Glomerular endothelial cell (primary cell): Measurements from ENCODE around the gene LAIR2. TPM values are rescaled to one million over a fixed set of nuclear protein-coding genes. Genes with fewer than 3 reads are reported as not detected.
"Not testable (repeated sequence)": the region's sequence is repeated elsewhere in the genome, so short reads cannot be mapped to it uniquely, and the experiment has no call there.

ENCODE experiments used
- DNase-seq: peaks from one replicate; pipeline ENCODE4 v3.0.0-alpha.2; 2011; ENCODE audit warnings: low read depth, low spot score; ENCODE audit errors: extremely low read depth
- total RNA-seq: library from RNA; depleted of rRNA; stranded (reverse); fragments of >200 nt; gene quantifications from 2 replicates; pipeline ENCODE4 v1.2.3, GENCODE V29; 2015

Gene LAIR2
- total RNA-seq, 1 donor from 2014 or later = not detected

DNA sequence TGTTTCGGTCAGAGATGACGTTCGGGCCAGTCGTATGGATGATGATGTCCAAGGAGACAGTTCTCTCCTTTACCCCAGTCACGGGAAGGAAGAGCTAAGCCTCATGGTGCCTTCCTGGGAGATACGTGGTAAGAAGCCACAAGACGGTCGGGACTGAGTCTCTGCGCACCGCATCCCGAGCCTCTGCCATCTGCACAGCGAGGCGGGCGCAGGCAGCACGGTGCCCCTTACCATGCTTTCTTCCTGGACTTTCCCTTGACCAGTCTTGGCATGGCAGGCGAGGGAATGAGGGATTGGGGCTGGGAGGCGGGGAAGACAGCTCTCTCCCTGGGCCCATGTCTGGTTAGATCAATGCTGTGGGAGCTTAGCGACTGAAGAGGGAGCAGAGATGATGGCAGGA lies 10.1 kb upstream of the LAIR2 start:
- DNase-seq = no peak

DNA sequence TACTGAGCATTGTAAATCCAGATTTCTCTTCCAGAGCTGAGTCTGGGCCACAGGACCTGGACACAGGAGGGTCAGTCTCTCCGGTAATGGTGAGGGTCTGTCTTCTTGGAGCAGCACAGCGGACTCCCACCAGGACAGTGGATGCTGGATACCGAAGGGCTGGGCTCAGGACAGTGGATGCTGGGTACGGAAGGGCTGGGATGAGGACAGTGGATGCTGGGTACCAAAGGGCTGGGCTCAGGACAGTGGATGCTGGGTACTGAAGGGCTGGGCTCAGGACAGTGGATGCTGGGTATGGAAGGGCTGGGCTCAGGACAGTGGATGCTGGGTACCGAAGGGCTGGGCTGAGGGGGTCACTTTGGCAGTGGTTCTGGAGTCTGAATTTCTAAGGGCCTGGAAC lies 9.6 kb upstream of the LAIR2 start:
- not testable (repeated sequence) for DNase-seq

DNA sequence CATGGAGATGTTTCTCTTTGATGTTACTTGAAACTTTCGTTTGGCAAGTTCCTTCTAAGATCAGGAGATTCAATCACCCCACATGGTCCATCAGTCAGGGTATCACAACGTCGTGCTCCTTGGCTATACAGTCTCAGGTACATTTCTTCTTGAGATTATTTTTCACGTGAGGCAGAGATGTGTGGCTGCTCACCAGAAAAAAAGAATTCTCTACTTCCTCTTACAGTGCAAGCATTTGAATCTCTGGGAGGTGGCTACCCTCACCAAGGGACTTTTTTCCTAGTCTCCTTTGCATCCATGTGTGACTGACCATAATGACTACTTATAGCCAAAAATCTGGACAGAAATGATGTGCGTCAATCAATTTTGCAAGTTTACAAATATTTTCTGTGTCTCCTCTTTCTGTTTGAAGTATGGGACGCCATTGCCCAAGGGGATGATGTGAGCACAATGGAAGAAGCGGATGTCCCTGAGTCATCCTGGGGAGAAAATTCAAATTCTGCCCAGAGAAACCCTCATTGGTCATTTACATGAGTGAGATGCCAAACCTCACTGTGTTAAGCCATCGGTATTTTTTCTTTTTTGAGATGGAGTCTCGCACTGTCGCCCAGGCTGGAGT lies 8.6 kb upstream of the LAIR2 start:
- no peak for DNase-seq

DNA sequence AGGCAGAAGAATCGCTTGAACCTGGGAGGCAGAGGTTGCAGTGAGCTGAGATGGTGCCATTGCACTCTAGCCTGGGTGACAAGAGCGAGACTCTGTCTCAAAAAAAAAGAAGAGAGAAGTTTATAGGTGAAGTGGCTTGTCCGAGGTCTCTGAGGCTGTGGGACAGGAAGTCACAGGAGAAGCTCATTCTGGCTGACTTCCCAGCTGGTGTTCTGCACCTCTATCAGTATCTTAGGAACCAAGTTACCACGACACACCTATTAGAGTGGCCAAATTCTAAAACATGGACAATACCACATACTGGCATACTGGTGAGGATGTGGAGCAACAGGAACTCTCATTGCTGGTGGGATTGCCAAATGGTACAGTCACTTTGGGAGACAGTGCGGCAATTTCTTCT lies 7.3 kb upstream of the LAIR2 start:
- not testable (repeated sequence) for DNase-seq

DNA sequence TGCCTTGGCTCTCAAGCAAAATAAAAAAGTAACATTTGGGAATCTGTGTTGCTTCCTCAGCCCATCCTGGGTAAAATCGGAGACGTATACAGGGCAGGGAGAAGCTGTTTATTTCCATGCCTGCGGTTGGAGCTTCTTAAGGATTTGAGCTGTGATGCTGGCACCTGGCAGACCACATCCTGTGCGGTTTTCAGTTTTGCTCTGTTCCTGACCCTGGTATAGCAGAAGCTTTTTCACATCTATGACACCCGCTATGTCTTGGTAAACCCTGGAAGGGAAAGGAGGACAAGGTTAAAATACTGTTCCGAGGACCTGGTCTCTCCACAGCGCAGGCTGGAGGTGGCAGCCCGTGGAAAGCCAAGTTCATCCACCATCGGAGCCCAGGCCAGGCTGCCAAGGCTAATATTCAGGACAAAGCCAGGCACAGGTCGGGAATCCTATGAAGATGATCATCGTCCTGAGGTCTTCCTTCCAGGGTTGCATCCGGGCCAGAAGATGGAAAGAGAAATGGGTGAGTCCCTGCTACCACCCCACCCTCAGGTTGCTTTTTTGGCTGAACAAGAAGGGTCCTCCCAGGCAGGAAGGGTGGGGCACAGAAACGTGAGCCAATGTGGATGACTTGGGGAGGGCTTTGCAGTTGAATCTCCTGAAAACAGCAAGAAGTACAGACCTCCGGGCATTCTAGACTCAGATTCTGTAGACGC lies 4.7 kb upstream of the LAIR2 start:
- not testable (repeated sequence) for DNase-seq

DNA sequence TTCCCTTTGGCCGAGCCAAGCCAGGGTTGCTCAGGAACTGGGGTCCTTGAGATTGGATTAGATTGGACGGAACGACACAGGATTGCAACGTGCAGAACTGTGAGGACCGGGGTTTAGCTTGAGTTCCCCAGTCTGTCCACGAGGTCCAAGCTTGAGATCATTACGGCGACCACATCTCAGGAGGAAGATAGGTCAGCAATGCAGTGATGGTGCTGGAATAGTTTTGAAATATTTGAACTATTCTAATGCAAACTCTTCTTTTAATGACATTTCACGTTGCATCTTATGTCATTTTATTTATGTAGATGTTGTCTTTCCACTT lies 4.2 kb upstream of the LAIR2 start:
- not testable (repeated sequence) for DNase-seq

DNA sequence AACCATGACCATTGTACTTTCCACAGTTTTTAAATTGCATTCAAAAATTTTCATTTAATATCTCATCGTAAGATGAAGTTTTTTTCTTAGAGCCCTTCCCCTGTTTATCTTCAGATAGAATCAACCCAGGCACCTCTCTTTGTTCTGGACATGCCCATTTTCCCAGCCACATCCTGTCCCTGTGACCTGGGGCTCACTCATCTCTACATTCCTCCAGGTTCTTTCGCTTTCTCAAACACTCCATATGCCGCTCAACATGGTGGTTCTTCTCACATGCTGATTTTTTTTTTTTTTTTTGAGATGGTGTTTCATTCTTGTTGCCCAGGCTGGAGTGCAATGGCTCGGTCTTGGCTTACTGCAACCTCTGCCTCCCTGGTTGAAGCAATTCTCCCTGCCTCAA lies 2.9 kb downstream of the LAIR2 start:
- not testable (repeated sequence) for DNase-seq

DNA sequence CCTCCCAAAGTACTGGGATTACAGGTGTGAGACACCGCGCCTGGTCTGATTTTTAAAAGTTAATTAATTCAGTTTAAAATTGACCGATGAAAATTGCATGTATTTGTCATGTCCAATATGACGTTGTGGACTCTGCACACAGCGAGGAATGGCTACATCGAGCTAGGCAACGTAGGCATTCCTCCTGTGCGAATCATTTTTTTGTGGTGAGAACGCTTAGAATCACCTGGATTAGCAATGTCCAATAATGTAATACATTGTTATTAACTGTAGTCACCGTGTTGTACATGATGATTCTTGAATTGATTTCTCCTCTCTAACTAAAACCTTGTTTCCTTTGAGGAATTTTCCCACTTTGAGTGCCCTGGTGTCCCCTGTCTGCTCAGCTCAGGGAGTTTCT lies 3.4 kb downstream of the LAIR2 start:
- no peak for DNase-seq

DNA sequence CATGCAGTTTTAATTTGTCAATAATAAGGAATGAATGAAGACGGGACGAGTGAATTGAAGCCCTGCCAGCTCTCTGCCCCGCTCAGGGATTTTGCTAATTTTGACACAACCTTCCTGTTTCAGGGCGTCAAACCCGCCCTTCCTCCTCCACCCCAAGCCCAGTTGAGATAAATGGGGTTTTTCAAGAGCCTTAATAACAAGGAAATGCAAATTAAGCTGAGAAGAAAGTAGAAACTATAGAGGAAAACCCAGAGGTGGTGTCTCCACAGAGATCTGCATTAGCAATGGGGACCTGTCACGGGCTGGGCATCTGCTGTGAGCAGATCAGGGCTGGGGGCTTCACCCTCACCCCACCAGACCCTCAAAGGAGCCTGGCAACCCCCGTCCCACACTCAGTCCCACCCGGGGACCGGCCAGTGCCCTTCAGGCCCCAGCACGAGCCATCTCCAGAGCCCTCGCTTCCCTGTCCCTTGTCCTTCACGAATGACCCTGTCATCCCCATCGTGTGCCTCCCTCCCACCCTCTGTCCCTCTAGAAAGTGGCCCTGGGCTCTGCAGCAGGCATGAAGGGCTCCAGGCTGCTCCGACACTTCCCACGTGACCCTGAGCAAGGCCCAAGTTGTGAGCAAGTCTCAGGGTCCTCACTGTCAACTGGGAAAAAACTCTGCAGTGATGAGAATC lies 4.5 kb downstream of the LAIR2 start:
- DNase-seq = not testable (repeated sequence)

DNA sequence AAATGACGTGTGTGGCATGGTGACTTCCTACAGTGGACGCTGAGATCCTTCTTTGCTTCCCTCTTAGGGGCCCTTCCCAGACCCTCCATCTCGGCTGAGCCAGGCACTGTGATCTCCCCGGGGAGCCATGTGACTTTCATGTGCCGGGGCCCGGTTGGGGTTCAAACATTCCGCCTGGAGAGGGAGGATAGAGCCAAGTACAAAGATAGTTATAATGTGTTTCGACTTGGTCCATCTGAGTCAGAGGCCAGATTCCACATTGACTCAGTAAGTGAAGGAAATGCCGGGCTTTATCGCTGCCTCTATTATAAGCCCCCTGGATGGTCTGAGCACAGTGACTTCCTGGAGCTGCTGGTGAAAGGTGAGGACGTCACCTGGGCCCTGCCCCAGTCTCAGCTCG lies 5.2 kb downstream of the LAIR2 start:
- DNase-seq = no peak

DNA sequence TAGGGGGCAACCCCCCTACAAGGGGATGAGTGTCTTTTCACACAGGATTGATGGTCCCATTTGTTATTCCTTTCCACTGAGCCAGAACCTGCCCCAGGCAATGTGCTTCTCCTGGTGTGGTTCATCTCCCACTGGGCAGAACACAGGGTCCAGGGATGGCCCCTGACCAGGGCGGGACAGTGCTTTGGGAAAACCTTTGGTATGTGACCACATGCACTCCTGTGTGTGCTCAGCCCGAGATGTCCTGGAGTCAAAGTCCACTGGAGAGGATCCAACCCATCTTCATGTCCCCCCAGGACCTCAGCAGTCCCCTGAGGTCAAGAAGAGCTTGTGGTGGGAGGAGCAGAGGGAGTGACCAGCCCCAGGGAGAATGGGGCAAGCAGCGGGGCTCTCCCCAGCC lies 5.9 kb downstream of the LAIR2 start:
- not testable (repeated sequence) for DNase-seq

DNA sequence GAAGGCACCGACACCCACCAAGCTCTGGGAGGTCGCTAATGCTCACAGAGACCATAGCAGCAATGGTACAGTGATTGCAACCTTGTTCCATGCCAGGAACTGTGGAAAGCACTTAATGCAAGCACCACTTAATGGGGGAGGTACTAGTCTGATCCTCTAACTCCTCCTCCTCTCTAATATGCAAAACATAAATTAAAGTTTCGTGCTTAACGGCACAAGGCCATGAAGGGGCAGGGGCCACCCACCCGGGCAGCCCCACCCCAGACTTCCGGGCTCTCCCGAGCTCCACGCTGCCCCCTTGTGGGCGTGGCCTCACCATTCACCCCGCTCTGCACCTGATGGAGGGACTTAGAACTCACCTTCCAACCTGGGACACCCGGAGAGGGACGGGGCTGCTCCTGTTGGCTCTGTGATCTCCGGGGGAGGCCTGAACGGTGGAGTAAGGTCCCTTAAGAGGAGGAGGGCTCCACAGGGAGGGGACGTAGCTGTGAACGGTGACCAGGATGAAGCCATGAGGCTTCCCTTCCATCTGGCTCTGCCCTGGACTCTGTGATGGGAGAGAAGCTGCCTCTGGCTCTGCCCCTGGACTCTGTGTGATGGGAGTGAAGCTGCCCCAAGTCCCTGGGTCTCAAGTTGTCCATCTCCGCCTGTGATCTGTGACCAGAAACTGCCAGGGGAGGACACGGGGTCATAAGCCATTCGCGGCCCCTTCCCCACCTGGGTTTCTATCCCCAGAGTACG lies 6.7 kb downstream of the LAIR2 start:
- DNase-seq = not testable (repeated sequence)

DNA sequence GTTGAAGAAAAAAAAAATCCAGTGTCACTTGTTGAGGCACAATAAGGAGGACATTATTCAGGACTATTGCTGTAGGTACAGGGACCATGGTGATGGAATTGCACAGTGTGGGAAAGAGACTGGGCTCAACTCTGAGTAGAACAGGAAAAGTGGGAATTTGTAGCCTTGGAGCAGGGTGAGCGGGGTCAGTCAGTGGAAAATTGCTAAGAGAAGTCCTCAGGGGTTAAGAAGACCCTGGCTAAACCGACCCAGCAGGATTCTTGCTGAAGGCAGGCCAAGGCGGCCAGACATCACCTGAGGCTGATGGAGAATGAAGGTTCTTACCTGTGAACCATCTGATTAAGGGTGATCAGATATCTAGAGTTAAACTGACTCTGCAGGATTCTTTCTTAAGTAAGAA lies 12.5 kb downstream of the LAIR2 start:
- no peak for DNase-seq

DNA sequence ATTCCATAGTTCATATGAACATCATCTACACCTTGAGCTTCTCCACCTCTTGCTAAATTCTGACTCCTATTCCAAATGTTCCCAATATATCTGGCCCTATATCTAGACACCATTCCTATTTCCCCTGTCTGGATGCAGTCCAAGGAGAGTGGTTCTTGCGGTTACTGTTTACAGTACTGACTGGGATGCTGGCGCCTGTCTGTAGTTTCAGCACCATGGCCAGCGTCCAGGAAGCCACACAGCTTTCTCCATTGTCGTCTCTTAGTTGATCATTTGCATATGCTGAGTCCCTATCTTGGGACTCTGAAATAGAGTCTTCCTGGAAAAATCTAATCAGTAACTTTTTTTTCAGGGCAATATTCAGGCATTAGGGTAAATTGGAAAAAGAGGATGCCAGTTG lies 14.9 kb downstream of the LAIR2 start:
- DNase-seq = peak; percentile 64

DNA sequence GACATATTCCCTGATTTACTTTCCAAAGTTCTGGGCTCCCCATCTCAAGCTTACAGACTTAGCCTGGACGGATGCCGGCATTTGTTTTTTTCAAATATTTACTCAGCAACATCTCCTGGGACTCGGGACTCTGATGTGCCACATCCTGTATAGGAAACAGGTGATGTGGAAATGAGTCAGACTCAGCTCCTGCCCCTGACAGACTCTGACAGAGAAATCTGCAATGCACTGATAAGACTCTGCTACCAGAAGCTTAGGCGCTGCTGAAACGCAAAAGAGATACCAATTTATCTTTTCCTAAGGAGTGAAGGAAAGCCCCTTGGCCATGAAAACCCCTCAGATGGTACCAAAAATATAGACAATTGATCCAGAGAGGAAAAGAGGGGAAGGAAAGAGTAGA lies 16.2 kb downstream of the LAIR2 start:
- DNase-seq = peak; percentile 97

DNA sequence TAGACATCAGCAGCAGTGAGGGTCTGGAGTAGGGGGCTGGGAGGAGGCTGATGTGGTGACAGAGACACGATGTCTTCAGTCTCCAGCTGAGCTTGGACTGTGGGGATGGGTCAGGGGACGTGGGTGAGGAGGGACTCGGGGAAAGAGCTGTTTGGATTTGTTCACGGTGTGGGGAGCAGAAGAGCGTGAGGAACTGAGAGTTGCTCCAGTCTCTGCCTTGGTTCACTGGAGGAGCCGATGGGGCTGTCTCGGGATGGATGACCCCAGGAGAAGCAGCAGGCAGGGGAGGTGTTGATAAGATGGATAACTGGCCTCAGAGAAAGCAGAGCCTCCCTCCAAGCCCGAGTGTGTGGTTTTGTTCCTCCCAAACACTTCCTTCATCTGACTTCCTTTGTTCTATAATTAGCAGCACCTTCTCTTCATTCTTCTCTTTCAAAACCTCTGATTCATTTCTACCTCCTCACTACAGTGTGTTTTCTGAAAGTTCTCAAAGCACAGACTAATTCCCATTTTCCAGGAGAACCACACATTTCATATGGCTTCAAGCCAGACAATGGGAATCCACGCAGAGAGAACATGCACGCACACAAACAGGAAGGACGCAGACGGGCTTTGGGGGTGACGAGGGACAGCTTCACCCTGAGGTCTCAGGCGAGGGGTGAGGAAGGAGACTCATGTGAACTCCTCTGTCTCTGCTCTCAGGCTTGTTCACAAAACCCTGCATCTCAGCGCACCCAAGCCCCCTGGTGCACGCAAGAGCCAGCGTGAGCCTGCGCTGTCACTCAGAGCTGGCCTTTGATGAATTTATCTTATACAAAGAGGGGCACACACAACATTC lies 18.6 kb downstream of the LAIR2 start:
- peak; percentile 77 for DNase-seq

DNA sequence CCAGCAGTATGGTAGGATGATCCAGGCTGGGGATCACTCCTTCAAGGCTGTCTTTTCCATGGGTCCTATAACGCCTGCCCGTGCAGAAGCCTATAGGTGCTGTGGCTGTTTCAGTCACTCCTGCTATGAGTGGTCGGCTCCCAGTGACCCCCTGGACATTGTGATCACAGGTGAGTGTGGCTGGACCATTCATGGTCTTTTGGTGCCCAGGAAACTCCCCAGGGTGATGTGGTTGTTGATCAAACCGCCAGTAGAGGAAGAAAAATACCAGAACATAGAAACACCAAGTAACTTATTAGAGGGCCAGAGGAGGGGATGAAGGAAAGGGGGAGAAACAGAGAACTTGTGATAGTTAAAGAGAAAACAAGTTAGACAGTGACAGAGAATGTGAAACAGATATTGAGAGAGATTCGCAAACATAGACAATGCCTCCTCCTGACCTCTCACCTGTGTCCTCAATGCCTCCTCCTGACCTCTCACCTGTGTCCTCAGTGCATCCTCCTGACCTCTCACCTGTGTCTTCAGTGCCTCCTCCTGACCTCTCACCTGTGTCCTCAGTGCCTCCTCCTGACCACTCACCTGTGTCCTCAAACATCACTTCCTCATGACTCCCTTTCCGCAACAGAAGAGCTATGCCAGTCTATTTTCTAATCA lies 19.4 kb downstream of the LAIR2 start:
- no peak for DNase-seq

DNA sequence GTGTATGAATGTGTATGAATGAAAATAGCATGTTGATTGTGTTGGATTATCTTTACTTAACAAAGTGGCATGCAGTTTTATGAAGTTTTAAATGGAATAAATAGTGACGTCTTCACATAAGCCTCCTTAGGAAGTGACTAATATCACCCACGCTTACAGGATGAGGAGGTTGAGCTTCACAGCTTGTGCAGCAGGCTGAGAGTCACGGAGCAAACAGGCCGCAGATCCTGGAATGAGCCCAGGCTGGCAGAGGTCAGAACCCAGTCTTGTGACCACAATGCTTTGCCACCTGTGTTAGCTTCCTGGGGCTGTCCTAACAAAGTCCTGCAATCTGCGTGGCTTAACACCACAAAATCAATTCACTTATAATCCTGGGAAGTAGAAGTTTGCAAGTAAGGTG lies 20.8 kb downstream of the LAIR2 start:
- peak; percentile 88 for DNase-seq

DNA sequence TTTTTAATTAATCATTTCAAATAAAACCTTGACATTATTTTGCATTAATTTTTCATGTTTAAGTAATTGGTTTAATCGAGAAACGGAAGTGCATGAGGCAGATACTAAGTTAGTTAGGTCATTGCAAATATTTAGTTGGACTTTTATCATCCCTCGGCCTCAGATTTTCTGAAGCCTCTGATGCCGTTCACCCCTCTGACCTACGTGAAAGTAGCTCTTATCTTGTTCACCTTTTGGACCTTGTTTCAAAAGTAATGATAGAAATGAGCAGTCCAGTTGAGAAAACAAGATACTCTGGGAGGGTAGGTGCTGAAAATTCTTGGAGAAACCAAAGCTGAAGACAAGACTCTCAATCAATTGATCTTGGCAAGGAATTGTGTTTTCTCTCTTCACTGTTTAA lies 23.0 kb downstream of the LAIR2 start:
- no peak for DNase-seq

DNA sequence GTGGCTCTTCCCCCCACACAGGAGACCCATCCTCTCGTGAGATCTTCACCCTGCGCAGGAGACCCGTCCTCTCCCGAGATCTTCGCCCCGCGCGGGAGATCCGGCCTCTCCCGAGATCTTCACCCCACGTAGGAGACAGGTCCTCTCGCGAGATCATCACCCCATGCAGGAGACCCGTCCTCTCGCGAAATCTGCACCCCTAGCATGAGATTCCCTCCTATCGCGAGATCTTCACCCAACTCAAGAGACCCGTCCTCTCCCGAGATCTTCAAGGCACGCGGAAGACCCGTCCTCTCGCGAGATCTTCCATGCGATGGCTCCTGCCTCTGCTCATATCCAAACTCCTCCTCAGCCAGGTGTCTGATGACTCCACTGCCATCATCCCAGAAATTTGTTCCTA lies 24.3 kb downstream of the LAIR2 start:
- DNase-seq = no peak
